ENCODE measurements around the gene IL25. TPM values are rescaled to one million over a fixed set of nuclear protein-coding genes. Genes with fewer than 3 reads are reported as not detected.
A peak's percentile ranks its signal among the peaks of the same experiment; 100 is the strongest.

Gene IL25
- total and polyA plus RNA-seq, 2 of the 13 experiments (the other 11 are each of a cell fraction or from before 2014, with no cell fraction given) = not detected

DNA sequence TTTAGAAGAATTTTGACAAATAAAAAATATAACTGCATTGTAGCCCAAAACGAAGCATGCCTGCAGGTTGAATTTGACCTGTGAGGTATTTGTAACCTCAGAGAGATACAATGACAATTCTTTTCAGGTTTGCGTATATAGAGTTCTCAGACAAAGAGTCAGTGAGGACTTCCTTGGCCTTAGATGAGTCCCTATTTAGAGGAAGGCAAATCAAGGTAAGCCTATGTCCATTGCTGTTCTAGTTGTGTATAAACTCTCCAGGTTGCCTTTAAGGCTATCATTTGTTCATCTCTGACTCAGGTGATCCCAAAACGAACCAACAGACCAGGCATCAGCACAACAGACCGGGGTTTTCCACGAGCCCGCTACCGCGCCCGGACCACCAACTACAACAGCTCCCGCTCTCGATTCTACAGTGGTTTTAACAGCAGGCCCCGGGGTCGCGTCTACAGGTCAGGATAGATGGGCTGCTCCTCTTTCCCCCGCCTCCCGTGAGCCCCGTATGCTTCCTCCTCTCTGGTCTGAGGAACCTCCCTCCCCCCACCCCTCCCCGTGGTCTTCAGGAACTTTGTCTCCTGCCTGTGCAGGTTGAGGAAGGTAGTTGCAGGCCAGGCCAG, 48.7 kb upstream of the IL25 start (continued):
- TF ChIP-seq REXO4 (CRISPR knock-in tag; IDR thresholded peaks at IDR 0.05; ENCODE audit: borderline replicate concordance) (0 out of 2 replicates have a peak, but pooled peaks have one; percentile 49), RBFOX2 (IDR thresholded peaks at IDR 0.05; ENCODE audit: low read depth, low read length) (peak; percentile 58; the same call in 1 of the 2 replicates), TBP (CRISPR knock-in tag; IDR thresholded peaks at IDR 0.05) (no peak)

DNA sequence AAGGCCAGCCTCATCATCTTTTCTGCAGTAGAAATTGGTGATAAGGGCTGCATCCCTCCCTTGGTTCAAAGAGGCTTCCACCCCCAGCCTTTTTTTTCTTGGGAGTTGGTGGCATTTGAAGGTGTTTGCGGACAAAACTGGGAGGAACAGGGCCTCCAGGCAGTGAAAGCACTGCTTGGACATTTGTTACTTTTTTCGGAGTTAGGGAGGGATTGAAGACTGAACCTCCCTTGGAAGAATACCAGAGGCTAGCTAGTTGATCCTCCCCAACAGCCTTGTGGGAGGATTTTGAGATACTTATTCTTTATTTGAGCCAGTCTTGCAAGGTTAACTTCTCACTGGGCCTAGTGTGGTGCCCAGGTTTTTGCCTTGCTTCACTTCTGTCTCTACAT, 48.2 kb upstream of the IL25 start:
- FAIRE-seq (no peak), DNase-seq (ENCODE audit: low spot score) (no peak), ATAC-seq (no peak)
- in situ Hi-C loops (cut with HindIII; ENCODE audit: extremely low pct_ligation_motif_present, low pct_unique_long_range_greater_than_20kb) (loop anchor here (5.0 to 25.0 kb wide), 2 partner anchors 233 to 813 kb away; partner anchors contain the start of genes EMC9, FITM1, PSME1 and PSME2), intact Hi-C loops (cut with micrococcal nuclease; ENCODE audit: unreplicated experiment) (no loop called here)
- Histone ChIP-seq H3K4me1 (ENCODE audit: insufficient read depth, low read length) (peaks cover 42% of the 10 kb centered on the region), H4K20me1 (ENCODE audit: insufficient read depth, low read length) (peaks cover 11% of the 10 kb centered on the region; the same call in 1 of the 2 replicates), H3K27me3 (ENCODE audit: control insufficient read depth in 1 of 2, insufficient read depth in 2 of 2, low read length in 2 of 2) (peaks cover 0 to 9% of the 10 kb centered on the region in 2 experiments; a peak in 2 of 5 replicates), H3K4me3 (replicated peaks in 1 of 3; ENCODE audit: insufficient read depth in 1 of 3, low read depth in 2 of 3, low read length in 3 of 3) (no peak overlapping the region), H3K9ac (ENCODE audit: insufficient read depth, low read depth, low read length) (no peak overlapping the region), H3K9me3 (ENCODE audit: low read length) (no peaks in the 10 kb centered on the region), H2AFZ (ENCODE audit: low read length) (no peak overlapping the region), H3K27ac (ENCODE audit: extremely low read length, insufficient read depth, low read length) (no peak overlapping the region), H3K36me3 (replicated peaks in 1 of 2; ENCODE audit: control insufficient read depth in 1 of 2, insufficient read depth in 2 of 2, low read length in 2 of 2) (peaks cover 18 to 36% of the 10 kb centered on the region in 2 experiments), H3K79me2 (ENCODE audit: insufficient read depth, low read length) (peaks cover 23% of the 10 kb centered on the region), H3K4me2 (ENCODE audit: low read depth, low read length) (no peak overlapping the region)
- TF ChIP-seq ZFP90 (CRISPR knock-in tag; IDR thresholded peaks at IDR 0.05; ENCODE audit: borderline replicate concordance) (no peak), ZNF484 (CRISPR knock-in tag; IDR thresholded peaks at IDR 0.05; ENCODE audit: borderline replicate concordance, low read depth) (no peak), RBM22 (optimal IDR thresholded peaks at IDR 0.05; ENCODE audit: low read length) (peak; percentile 14)
- TF ChIP-seq, protein P1, sequence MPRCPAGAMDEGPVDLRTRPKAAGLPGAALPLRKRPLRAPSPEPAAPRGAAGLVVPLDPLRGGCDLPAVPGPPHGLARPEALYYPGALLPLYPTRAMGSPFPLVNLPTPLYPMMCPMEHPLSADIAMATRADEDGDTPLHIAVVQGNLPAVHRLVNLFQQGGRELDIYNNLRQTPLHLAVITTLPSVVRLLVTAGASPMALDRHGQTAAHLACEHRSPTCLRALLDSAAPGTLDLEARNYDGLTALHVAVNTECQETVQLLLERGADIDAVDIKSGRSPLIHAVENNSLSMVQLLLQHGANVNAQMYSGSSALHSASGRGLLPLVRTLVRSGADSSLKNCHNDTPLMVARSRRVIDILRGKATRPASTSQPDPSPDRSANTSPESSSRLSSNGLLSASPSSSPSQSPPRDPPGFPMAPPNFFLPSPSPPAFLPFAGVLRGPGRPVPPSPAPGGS (CRISPR knock-in tag; IDR thresholded peaks at IDR 0.05) = 0 out of 2 replicates have a peak, but pooled peaks have one; percentile 29
- ChIA-PET CTCF (ENCODE audit: low intra/inter-chr PET ratio, low total read pairs) (no interaction called here), POLR2A (interaction anchor here (1.6 to 13.2 kb wide), 2 partner anchors 20 to 229 kb away, joined by 5 to 1053 read pairs; partner anchors contain the start of genes ACIN1, BCL2L2, C14orf119 and PPP1R3E)
- whole genome bisulfite sequencing (ENCODE audit: low lambda C conversion rate) = 92% methylated on average over 2 of the region's 2 CpGs
- BruUV-seq (replicated peaks) = no TSS peak

Measured in HepG2 (cell line).